HG02943 (cell line): ENCODE measurements around the gene TBC1D5.
"Not testable (repeated sequence)": the region's sequence is repeated elsewhere in the genome, so short reads cannot be mapped to it uniquely, and the experiment has no call there.

Experiments
- ATAC-seq: cut with Tn5 transposase; IDR thresholded peaks from one replicate; pipeline ENCODE4 v1.9.1; 2021; ENCODE audit warnings: mild to moderate bottlenecking, low read depth, moderate library complexity; ENCODE audit not compliant: unreplicated experiment

The TBC1D5 gene

DNA sequence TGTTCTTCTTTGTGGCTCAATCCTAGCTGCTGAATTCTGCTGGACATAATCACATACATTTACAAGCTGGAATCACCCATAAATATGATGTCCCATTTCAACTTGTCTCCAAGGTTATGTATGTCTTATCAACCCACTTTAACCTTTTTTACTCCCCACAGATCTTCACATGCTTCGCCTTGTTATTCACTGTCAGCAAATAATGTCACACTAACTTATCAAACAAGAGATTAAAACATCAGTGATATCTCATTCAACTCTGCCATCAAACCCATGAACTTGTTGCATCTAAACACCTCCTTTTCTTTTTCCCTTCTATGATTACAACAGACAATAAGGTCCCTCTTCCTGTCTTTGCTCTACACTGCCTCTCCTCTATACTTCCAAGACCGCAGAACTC is 240.7 kb downstream of the TBC1D5 start:
- ATAC-seq, result no peak

DNA sequence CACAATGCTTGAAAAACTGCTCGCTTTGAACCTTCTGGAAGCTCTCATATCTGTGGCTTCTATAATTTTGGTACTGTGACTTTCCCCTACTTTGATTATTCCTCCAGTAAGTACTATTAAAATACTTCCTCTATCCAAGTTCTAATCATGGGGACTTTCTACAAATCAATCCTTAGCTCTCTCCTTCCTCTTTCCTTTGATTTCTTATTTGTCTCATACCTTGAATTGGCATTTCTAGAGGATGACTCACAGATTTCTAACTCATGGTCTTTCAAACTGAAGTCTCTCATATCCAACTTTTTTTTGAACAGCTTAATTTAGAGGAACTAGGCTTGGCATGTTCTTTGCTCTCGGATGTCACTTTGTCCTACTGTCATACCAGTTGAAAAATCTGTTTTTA is 241.8 kb downstream of the TBC1D5 start:
- ATAC-seq, result no peak

DNA sequence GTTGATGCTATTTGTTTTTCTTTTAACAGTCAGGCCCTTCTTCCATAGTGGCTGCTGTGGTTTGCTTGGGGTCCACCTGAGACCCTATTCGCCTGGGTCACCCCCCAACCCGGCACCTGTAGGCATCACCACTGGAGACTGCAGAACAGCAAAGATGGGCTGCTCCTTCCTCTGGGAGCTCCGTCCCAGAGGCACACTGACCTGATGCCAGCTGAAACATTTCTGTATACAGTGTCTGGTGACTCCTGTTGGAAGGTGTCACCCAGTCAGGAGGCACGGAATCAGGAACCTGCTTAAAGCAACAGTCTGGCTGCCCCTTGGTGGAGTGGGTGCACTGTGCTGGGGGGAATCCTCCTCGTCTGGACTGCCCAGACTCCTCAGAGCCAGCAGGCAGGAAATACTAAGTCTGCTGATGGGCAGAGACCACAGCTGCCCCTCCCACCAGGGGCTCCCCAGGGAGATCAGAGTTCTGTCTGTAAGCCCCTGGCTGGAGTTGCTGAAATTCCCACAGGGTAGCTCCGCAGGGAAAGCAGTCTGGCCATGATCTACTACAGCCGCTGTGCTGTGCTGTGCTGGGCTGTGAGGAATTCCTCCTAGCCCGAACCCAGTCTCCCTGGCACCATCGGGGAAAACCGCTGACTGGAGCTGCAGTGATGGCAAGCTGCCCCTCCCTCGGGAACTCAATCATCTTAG is 248.2 kb downstream of the TBC1D5 start:
- ATAC-seq, result no peak

GRCh38 chr3:17491601-17492000 is 250.8 kb downstream of the TBC1D5 start:
- ATAC-seq, result no peak

GRCh38 chr3:17491190-17491589 is 251.2 kb downstream of the TBC1D5 start:
- not testable (repeated sequence) for ATAC-seq

- no peak for ATAC-seq
These were observed 253.3 kb downstream of the TBC1D5 start for GRCh38 chr3:17489139-17489538.

GRCh38 chr3:17481116-17481515 is 261.3 kb downstream of the TBC1D5 start:
- ATAC-seq, result no peak

DNA sequence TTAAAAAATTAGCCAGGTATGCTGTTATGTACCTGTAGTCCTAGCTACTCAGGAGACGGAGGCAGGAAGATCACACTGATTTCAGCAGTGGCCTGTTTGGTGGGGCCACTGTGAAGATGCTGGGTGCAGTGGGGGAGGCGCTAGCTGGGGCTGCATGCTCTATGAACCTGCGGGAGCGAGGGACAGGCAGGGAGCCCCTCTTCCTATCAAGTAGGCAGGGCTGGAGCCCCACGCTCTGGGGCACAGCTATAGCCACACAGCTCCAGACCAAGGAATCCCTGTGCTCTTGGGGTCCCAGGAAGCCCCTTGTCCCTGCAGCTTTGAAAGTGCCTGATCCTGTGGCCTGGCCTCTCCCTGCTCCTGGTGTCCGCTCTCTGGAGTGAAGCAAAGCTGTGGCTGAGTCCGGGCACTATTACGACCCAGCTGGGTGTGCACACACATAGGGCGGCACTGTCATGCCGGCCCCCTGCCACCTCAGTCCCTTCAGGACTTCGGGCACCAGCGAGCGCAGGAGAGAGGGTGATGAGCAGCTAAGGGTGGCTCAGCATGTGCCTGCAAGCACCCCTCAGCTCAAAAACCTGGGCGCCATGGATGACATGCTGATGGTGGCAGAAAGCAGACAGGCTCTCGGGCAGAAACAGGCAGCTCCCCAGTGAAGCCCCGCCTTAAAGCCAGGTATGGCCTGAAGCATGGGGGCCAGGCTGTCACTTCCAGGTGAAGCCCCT is 262.6 kb downstream of the TBC1D5 start:
- ATAC-seq, result no peak

DNA sequence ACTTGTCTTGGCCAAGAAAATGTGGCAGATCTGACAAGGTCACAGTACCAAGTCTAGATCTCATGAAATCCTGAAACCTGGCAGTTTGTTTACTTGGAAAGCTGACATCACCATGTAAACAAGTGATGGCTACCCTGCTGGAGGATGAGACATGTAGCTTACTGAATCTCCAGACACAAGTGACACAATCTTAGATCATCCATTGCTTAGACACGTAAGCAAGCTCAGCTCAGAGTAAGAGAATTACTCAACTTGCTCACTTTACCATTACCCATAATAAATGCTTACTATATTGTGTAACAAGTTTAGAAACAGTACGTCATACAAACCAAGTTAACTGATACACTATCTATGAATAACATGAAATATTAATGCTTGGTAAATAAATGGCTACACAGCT is 263.8 kb downstream of the TBC1D5 start:
- ATAC-seq, result no peak

GRCh38 chr3:17473761-17474160 is 268.7 kb downstream of the TBC1D5 start:
- no peak for ATAC-seq

- ATAC-seq, result no peak
These were observed 272.5 kb downstream of the TBC1D5 start for GRCh38 chr3:17469954-17470353.

DNA sequence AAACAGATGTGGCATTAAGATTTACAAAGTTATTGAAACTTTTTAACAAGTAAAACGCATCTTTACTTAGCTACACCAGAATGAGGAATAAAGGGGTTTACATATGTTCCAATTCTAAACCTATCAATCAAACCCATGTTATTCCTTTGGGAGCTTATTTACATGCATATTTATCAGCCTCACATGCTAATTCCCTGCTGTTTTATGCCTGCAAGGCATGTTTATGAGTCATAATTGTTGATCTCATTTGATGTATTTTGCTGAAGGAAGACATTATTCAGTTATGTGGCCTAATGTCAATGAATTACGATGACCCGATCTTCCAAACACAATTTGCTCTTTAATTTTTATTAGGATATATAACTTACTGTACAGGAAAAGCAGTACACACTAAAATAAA is 272.9 kb downstream of the TBC1D5 start:
- ATAC-seq, result no peak

DNA sequence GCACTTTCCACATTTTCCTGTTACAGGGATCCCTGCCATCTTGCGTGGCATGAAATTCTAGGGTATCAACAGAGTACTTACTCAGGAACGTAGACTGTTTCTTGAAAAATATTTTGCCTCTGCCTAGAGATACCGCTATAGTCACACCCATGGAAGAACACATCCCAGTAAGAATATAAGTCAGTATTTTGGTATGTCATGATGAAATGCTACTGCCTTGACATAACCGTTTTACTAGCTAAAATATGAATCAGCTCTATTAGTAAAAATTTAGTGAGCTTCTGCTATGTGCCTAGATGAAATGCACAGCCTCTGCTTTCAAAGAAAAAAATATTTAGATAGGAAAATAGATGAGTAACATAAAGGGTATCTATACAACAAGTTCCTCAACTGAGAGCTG is 276.4 kb downstream of the TBC1D5 start:
- ATAC-seq, result no peak

- no peak for ATAC-seq
These were observed 282.9 kb downstream of the TBC1D5 start for GRCh38 chr3:17459470-17459993.

DNA sequence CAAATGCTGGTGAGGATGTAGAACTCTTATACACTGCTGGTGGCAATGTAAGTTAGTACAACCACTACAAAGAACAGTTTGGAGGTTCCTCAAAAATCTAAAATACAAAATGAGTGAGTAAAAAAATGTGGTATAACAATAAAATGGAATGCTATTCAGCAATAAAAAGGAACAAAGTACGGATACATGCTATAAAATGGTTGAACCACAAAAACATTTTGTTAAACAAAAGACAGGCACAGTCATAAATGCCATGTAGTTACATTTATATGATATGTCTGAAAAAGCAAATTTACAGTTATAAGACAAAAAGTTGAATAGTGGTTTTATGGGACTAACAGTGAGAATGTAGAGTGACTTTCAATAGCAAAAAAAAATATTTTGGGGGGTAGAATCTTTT is 285.8 kb downstream of the TBC1D5 start:
- ATAC-seq, result no peak

- no peak for ATAC-seq
These were observed 286.4 kb downstream of the TBC1D5 start for GRCh38 chr3:17456046-17456445.

DNA sequence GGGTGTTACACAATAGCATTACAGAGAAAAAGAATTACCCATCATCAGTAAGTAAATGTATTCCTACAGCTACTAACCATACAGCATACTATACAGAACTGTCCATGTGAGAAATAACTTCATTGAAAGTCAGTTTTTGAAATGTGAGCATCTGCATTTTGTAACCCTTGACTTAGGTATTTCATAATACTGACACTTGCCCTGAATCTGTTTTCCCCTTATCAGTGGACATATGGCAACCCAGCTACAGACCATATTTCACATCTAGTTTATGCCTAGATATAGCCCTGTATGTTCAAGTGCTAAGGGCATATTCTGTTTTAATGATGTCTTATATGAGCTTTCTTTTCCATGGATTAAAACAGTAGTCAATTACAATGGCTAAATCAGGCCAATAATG is 297.6 kb downstream of the TBC1D5 start:
- ATAC-seq, result no peak

GRCh38 chr3:17443142-17443541 is 299.3 kb downstream of the TBC1D5 start:
- ATAC-seq, result no peak

DNA sequence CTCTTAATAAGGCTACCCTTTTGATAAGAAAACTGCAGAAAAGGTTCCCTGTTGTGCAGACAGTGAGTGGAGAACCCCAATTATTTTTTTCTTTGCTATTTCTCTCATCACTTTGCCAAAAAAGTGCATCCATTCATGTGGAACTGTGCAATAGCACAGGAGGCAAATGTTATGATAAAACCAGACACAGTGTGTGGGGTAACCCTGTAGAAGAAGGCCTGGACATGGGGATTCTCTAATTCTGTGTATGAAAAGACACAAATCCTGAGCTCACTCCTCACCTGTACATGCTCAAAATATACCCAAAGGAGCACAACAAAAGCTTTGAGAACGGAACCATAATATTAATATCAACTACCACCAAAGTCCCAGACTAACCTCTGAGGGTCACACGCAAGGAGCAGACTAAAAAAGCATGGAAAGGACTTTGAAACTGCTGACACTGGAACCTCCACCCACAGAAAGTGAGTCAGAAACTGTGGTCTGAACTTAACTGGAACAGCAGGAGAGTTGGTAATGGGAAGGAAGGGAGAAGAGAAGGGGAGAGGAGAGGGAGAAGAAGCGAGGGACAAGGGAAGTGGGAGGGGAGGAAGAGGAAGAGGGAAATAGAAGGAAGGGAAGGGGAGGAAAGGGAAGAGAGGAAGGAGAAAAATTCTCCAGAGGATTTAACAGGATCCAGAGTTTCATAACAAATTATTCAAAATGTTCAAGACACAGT is 299.9 kb downstream of the TBC1D5 start:
- ATAC-seq, result no peak

DNA sequence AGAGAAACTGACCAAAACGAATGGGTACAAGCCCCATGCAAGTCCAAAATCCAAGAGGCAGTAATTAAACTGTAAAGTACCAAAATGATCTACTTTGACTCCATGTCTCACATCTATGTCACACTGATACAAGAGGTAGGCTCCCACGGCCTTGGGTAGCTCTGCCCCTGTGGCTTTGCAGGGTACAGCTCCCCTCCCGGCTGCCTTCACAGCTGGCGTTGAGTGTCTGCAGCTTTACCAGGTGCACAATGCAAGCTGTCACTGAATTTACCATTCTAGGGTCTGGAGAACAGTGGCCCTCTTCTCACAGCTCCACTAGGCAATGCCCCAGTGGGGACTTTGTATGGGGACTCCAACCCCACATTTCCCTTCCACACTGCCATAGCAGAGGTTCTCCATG is 308.6 kb downstream of the TBC1D5 start:
- ATAC-seq, result no peak

DNA sequence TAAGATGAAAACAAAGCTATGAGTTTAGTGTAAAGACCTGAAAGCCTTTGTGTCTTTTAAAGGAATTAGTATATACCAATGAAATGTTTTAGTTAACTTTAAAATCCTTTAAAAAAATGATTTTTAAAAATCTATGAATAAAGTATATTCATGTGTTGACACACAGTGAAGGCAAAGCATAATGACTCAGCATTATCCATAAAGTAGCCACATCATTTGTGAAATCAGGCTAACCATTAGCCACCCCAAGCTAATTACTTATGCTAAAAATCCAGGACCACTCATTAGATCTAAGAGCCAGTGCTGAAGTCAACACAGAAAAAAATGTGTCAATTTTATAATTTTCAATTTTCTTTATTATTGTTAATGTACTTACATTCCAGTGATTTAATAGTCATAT is 310.2 kb downstream of the TBC1D5 start:
- no peak for ATAC-seq
